Effector memory CD8-positive, alpha-beta T cell (primary cell): Measurements from ENCODE around the gene AGBL5.
A peak's percentile ranks its signal among the peaks of the same experiment; 100 is the strongest.
"Not testable (repeated sequence)": the region's sequence is repeated elsewhere in the genome, so short reads cannot be mapped to it uniquely, and the experiment has no call there.

Experiments used
- ATAC-seq: fragments of 150-1000 bp; cut with Tn5 transposase; replicated peaks from 2 replicates; pipeline ENCODE4 v1.10.0; 2021; ENCODE audit warnings: mild to moderate bottlenecking, moderate library complexity
- DNase-seq, 3 experiments: peaks; one replicate each; pipeline ENCODE4 v3.0.0; 2021
- H3K27ac Mint-ChIP-seq, 2 donors: one replicate each; pipeline ENCODE4 v1.8.0; 2022; ENCODE audit warnings: mild to moderate bottlenecking in 2 of 2, mixed read lengths in 2 of 2, moderate library complexity in 2 of 2
- H3K27me3 Mint-ChIP-seq, 2 donors: one replicate each; pipeline ENCODE4 v1.8.0; 2022; ENCODE audit warnings: mixed read lengths in 2 of 2
- H3K36me3 Mint-ChIP-seq: one replicate; pipeline ENCODE4 v1.8.0; 2022; ENCODE audit warnings: mild to moderate bottlenecking, moderate library complexity, mixed read lengths; ENCODE audit not compliant: insufficient read depth
- H3K4me1 Mint-ChIP-seq, 2 donors: one replicate each; pipeline ENCODE4 v1.8.0; 2022; ENCODE audit warnings: low read depth in 2 of 2, mixed read lengths in 2 of 2
- H3K4me3 Mint-ChIP-seq, 2 donors: one replicate each; pipeline ENCODE4 v1.8.0; 2022; ENCODE audit warnings: mild to moderate bottlenecking in 2 of 2, mixed read lengths in 2 of 2, moderate library complexity in 2 of 2
- H3K9me3 Mint-ChIP-seq, 2 donors: one replicate each; pipeline ENCODE4 v1.8.0; 2022; ENCODE audit warnings: mixed read lengths in 2 of 2

AGBL5 gene

GRCh38 chr2:27070653-27071276 is 19.3 kb downstream of the AGBL5 start:
- peaks cover 35% of the 10 kb centered on the region for H3K36me3 Mint-ChIP-seq
- H3K4me1 Mint-ChIP-seq: peaks cover 44 to 62% of the 10 kb centered on the region in 2 donors
- H3K27ac Mint-ChIP-seq: peak overlapping the region; percentile 91 to 96
- H3K27me3 Mint-ChIP-seq: no peaks in the 10 kb centered on the region
- ATAC-seq (peak; percentile 9), DNase-seq (peak in 1 of 3 experiments; percentile 21)
- no peaks in the 10 kb centered on the region for H3K9me3 Mint-ChIP-seq
- peak overlapping the region; percentile 97 to 99 for H3K4me3 Mint-ChIP-seq

- ATAC-seq (peak; percentile 90), DNase-seq (peak; percentile 85 to 87 (median 85))
- Mint-ChIP-seq H3K27ac (peak within 1 kb of the TSS; percentile 91 to 96), H3K4me1 (peaks cover 48 to 62% of the 10 kb centered on the region in 2 donors), H3K9me3 (no peaks in the 10 kb centered on the region), H3K27me3 (no peaks in the 10 kb centered on the region), H3K4me3 (peak within 1 kb of the TSS; percentile 97 to 99), H3K36me3 (peaks cover 29% of the 10 kb centered on the region)
Observed at GRCh38 chr2:27071277-27071989, 20.0 kb downstream of the AGBL5 start, which contains the start of gene OST4. Gene OST4 (minus strand): TSS chr2:27071654.

DNA sequence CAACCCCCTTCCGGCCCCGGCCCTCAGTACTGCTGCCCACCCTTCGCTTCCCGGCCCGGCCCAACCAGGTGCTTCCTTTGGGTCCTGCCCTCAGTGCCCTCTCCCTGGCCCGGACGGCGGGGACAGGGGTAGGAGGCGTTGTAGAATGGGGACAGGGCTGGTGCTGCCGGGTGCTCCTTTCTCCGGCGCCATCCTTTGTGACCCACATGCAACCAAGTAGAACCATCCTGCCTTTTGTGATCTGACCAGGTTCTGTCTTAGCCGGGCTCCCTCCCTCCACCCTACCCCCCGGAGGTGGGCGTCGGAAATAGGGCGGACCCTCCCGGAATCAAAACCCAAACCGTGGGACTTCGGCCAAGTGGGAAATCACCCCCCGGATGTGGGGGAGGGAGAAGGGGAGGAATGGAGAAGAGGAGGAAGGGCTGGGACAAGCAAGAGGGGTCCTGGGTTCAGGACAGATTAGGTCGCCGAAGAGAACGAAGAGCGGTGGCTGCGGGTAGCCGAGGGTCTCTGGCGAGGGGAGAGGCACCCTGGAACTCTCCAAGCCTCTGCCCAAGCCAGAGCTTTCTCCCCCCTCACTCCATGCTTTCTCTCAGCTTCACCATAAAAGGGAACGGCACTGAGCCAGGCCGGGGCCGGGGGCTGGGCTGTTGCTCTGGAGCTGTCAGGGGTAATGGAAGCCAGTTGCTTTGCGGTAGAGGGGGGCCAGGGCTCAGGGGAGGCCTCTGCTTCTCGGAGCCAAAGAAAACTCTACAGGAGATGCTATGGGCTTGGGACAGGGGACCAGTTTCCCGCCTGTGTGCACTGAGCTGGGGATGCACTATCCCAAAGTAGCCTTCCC is 20.7 kb downstream of the AGBL5 start:
- DNase-seq: no peak
- peaks cover 49 to 61% of the 10 kb centered on the region in 2 donors for H3K4me1 Mint-ChIP-seq
- H3K27me3 Mint-ChIP-seq: no peaks in the 10 kb centered on the region
- peak; percentile 21 for ATAC-seq
- peak overlapping the region; percentile 85 to 97 for H3K4me3 Mint-ChIP-seq
- H3K27ac Mint-ChIP-seq: peak overlapping the region; percentile 38 to 74
- peaks cover 23% of the 10 kb centered on the region for H3K36me3 Mint-ChIP-seq
- no peaks in the 10 kb centered on the region for H3K9me3 Mint-ChIP-seq

- Mint-ChIP-seq H3K36me3 (peaks cover 23% of the 10 kb centered on the region), H3K4me1 (peaks cover 47 to 56% of the 10 kb centered on the region in 2 donors), H3K27me3 (no peaks in the 10 kb centered on the region), H3K4me3 (peak overlapping the region; percentile 85 to 97), H3K9me3 (no peaks in the 10 kb centered on the region), H3K27ac (peak overlapping the region; percentile 38 to 49)
- no peak for ATAC-seq
- no peak for DNase-seq
Observed at GRCh38 chr2:27072920-27073319, 21.5 kb downstream of the AGBL5 start.

DNA sequence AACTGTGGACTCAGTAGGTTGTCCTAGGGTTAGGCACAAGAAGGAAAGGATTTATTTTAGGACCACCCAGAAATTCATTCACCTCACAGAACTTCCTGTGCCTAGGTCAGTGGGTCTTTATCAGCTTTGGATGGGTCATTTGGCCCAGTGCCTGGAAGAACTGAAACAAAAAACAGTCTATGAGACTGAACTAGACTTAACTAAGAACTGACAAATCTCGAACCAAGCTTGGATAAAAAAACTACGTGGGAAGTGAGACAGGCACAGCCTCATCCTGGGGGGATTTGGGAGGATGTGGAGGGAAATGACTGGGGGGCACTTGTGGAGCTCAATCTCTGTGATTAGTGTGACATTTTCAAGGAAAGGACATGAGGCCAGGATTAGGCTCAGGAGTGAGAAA is 22.3 kb downstream of the AGBL5 start:
- Mint-ChIP-seq H3K27me3 (no peaks in the 10 kb centered on the region), H3K27ac (peak overlapping the region in 1 of 2 donors; percentile 76), H3K4me3 (no peak overlapping the region), H3K36me3 (peaks cover 17% of the 10 kb centered on the region), H3K9me3 (no peaks in the 10 kb centered on the region), H3K4me1 (peaks cover 43 to 49% of the 10 kb centered on the region in 2 donors)
- ATAC-seq (no peak), DNase-seq (no peak)

- peak; percentile 16 for ATAC-seq
- Mint-ChIP-seq H3K4me3 (peak overlapping the region; percentile 8 to 57), H3K27me3 (no peaks in the 10 kb centered on the region), H3K4me1 (peaks cover 31 to 38% of the 10 kb centered on the region in 2 donors), H3K9me3 (no peaks in the 10 kb centered on the region), H3K36me3 (peaks cover 8% of the 10 kb centered on the region), H3K27ac (peak overlapping the region in 1 of 2 donors; percentile 88)
- peak; percentile 38 to 47 (median 46) for DNase-seq
Observed at GRCh38 chr2:27074738-27075565, 23.5 kb downstream of the AGBL5 start.

- H3K27me3 Mint-ChIP-seq, DNase-seq, ATAC-seq, H3K36me3 Mint-ChIP-seq, H3K9me3 Mint-ChIP-seq: not testable (repeated sequence)
- Mint-ChIP-seq H3K4me1 (peaks cover 34 to 38% of the 10 kb centered on the region in 2 donors), H3K27ac (peak overlapping the region in 1 of 2 donors; percentile 88), H3K4me3 (peak overlapping the region; percentile 8 to 57)
Observed at GRCh38 chr2:27075566-27075871, 24.1 kb downstream of the AGBL5 start.

DNA sequence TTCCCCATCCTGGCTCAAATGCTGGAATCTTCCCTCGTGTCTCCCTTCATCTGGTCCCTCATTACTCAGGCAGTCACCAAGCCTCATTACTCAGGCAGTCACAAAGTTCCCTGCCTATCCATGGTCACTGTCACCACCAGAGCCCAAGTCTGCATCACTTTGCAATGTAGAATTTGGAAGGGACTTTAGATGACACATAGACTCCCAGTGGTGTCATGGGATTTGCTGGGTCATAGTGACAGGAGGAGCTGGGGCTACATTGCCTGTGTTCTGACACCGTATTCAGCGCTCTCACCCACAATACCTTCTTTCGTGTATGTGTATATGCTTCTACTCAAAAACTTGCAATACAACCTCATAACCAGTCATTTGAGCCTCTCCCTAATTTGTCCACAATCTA is 24.9 kb downstream of the AGBL5 start:
- Mint-ChIP-seq H3K27me3 (no peaks in the 10 kb centered on the region), H3K27ac (no peak overlapping the region), H3K4me3 (peak overlapping the region in 1 of 2 donors; percentile 1), H3K36me3 (peaks cover 3% of the 10 kb centered on the region), H3K9me3 (no peaks in the 10 kb centered on the region), H3K4me1 (peaks cover 35 to 39% of the 10 kb centered on the region in 2 donors)
- DNase-seq (no peak), ATAC-seq (no peak)

GRCh38 chr2:27077231-27077630 is 25.8 kb downstream of the AGBL5 start:
- H3K4me3 Mint-ChIP-seq: no peak overlapping the region
- no peaks in the 10 kb centered on the region for H3K9me3 Mint-ChIP-seq
- ATAC-seq: no peak
- H3K27ac Mint-ChIP-seq: no peak overlapping the region
- peaks cover 36 to 40% of the 10 kb centered on the region in 2 donors for H3K4me1 Mint-ChIP-seq
- peaks cover 3% of the 10 kb centered on the region for H3K36me3 Mint-ChIP-seq
- no peak for DNase-seq
- H3K27me3 Mint-ChIP-seq: no peaks in the 10 kb centered on the region

GRCh38 chr2:27078267-27079194 is 27.1 kb downstream of the AGBL5 start, which contains the start of gene EMILIN1:
Gene EMILIN1 (plus strand): TSS chr2:27078615. CDS start chr2:27079066, 451 bp downstream.
- Mint-ChIP-seq H3K36me3 (peaks cover 3% of the 10 kb centered on the region), H3K4me3 (no peak within 1 kb of the TSS), H3K9me3 (no peaks in the 10 kb centered on the region), H3K27ac (peak within 1 kb of the TSS in 1 of 2 donors; percentile 42), H3K27me3 (no peaks in the 10 kb centered on the region), H3K4me1 (peaks cover 35 to 36% of the 10 kb centered on the region in 2 donors)
- ATAC-seq (no peak), DNase-seq (no peak)

GRCh38 chr2:27079233-27080139 is 28.0 kb downstream of the AGBL5 start:
- Mint-ChIP-seq H3K9me3 (no peaks in the 10 kb centered on the region), H3K4me1 (peaks cover 32 to 35% of the 10 kb centered on the region in 2 donors), H3K27ac (peak overlapping the region in 1 of 2 donors; percentile 83), H3K36me3 (peaks cover 3% of the 10 kb centered on the region), H3K4me3 (peak overlapping the region in 1 of 2 donors; percentile 72), H3K27me3 (no peaks in the 10 kb centered on the region)
- ATAC-seq: no peak
- no peak for DNase-seq
